ENCODE results near the gene SLC22A2. TPM values are rescaled to one million over a fixed set of nuclear protein-coding genes. Genes with fewer than 3 reads are reported as not detected.

SLC22A2 gene
- total RNA-seq, 1 donor from 2014 or later: not detected

GRCh38 chr6:160267102-160267501, 8.5 kb upstream of the SLC22A2 start:
- no peak for DNase-seq (ENCODE audit: low spot score in 2 of 2)
- TF ChIP-seq CTCF (IDR thresholded peaks at IDR 0.05): no peak
- Histone ChIP-seq H3K9me3 (no peaks in the 10 kb centered on the region), H3K27ac (no peak overlapping the region), H3K27me3 (no peaks in the 10 kb centered on the region), H3K4me3 (no peak overlapping the region), H3K36me3 (no peaks in the 10 kb centered on the region), H3K4me1 (no peaks in the 10 kb centered on the region)
- intact Hi-C loops (cut with DNase I): no loop called here

GRCh38 chr6:160265869-160266476, 7.4 kb upstream of the SLC22A2 start:
- no peak for DNase-seq (ENCODE audit: low spot score in 2 of 2)
- H3K9me3 ChIP-seq: no peaks in the 10 kb centered on the region
- no peaks in the 10 kb centered on the region for H3K4me1 ChIP-seq
- TF ChIP-seq CTCF (IDR thresholded peaks at IDR 0.05): no peak
- no peak overlapping the region for H3K27ac ChIP-seq
- H3K27me3 ChIP-seq: no peaks in the 10 kb centered on the region
- H3K4me3 ChIP-seq: no peak overlapping the region
- no peaks in the 10 kb centered on the region for H3K36me3 ChIP-seq
- intact Hi-C loops (cut with DNase I): no loop called here

- Histone ChIP-seq H3K4me3 (no peak overlapping the region), H3K4me1 (no peaks in the 10 kb centered on the region), H3K36me3 (no peaks in the 10 kb centered on the region), H3K9me3 (no peaks in the 10 kb centered on the region), H3K27me3 (no peaks in the 10 kb centered on the region), H3K27ac (no peak overlapping the region)
- intact Hi-C loops (cut with DNase I): no loop called here
- TF ChIP-seq CTCF (IDR thresholded peaks at IDR 0.05): no peak
- no peak for DNase-seq (ENCODE audit: low spot score in 2 of 2)
These were observed 5.5 kb upstream of the SLC22A2 start for GRCh38 chr6:160264061-160264612.

- Histone ChIP-seq H3K27ac (no peak overlapping the region), H3K36me3 (no peaks in the 10 kb centered on the region), H3K27me3 (no peaks in the 10 kb centered on the region), H3K9me3 (no peaks in the 10 kb centered on the region), H3K4me3 (no peak overlapping the region), H3K4me1 (no peaks in the 10 kb centered on the region)
- TF ChIP-seq CTCF (IDR thresholded peaks at IDR 0.05): no peak
- no peak for DNase-seq (ENCODE audit: low spot score in 2 of 2)
- intact Hi-C loops (cut with DNase I): no loop called here
These were observed 4.7 kb upstream of the SLC22A2 start for GRCh38 chr6:160263196-160263939.

GRCh38 chr6:160261991-160262680, 3.5 kb upstream of the SLC22A2 start:
- H3K9me3 ChIP-seq: no peaks in the 10 kb centered on the region
- no peaks in the 10 kb centered on the region for H3K4me1 ChIP-seq
- no peaks in the 10 kb centered on the region for H3K27me3 ChIP-seq
- no peak for DNase-seq (ENCODE audit: low spot score in 2 of 2)
- no peak overlapping the region for H3K4me3 ChIP-seq
- intact Hi-C loops (cut with DNase I): no loop called here
- no peak for TF ChIP-seq CTCF (IDR thresholded peaks at IDR 0.05)
- H3K36me3 ChIP-seq: no peaks in the 10 kb centered on the region
- H3K27ac ChIP-seq: no peak overlapping the region
